ENCODE data around the gene TMEM145.

Gene TMEM145

DNA sequence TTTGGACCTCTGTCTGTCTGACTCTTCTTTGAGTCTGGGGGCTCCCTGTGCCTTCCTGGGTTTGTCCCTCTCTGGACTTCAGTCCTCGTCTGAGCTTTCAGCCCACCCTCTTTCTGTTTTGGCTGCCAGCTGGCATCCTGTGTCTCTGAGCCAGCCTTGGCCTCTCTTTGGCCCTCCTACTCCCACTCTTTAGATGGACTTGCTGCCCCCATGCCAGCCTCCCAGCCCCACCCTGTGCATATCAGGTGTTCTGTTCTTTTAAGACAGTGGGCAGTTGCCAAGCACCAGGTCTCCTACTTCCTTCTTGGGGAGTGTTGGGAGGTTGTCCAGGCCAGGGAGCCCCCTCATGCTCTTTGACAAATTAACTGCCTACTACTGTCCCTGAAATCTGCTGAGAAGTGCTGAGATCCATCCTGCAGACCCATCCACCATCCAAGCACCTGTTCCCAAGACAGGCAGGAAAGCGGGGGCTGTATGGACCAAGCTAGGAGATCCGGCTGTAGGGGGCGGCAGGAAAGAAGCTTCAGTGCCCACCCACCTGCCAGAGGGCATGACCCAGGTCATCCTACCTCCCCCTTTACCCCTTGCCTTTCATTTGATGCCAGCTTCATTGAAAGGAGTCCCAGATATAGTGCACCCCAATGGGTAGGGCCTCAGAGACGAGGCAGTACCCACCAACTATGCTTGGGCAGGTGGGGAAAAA lies 34.5 kb upstream of the TMEM145 start:
- H3K4me3 ChIP-seq (ENCODE audit: low read depth, low read length): no peak overlapping the region
- TF ChIP-seq CTCF (IDR thresholded peaks at IDR 0.05; ENCODE audit: borderline replicate concordance, insufficient read depth, low read depth, low read length): no peak

DNA sequence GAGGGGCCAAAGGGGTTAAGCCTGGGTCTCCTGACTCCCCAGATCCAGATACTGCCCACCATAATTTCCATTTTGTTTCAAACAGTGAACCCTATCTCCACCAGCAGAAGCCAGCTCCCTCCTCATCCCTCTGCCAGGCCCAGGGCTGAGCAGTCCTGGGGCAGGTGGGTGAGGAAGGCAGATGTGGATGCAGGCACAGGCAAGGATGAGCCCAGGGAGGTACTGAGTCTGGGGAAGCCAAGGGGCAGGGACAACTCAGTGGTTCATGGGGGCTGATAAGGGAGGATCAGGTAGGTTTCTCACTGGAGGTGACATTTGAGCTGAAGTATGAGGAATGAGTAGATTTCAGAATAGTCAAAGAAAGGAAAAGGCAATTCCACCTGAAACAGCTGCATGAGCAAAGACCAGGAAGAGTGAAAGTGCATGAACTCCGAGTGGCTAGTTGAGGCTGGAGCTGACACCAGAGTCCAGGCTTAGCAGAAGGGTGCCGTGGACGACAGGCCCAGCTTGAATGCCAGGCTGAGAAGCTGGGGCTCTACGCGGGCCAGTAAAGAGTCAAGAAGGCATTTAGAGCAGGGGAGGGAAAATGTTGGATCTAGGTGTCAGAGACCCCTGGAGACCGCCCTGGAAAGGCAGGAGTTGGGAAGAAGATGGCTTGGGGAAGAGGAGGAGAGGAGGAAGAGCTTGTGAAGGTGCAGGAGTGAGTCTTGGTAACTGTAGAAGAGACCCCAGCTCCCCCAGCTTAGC lies 33.8 kb upstream of the TMEM145 start:
- H3K4me3 ChIP-seq (ENCODE audit: low read depth, low read length): peak overlapping the region; percentile 77
- no peak for TF ChIP-seq CTCF (IDR thresholded peaks at IDR 0.05; ENCODE audit: borderline replicate concordance, insufficient read depth, low read depth, low read length)

- H3K4me3 ChIP-seq (ENCODE audit: low read depth, low read length): peak overlapping the region; percentile 77
- TF ChIP-seq CTCF (IDR thresholded peaks at IDR 0.05; ENCODE audit: borderline replicate concordance, insufficient read depth, low read depth, low read length): peak; percentile 86
Measured at GRCh38 chr19:42279902-42280814, 33.0 kb upstream of the TMEM145 start.

- H3K4me3 ChIP-seq (ENCODE audit: low read depth, low read length): peak overlapping the region; percentile 77
- TF ChIP-seq CTCF (IDR thresholded peaks at IDR 0.05; ENCODE audit: borderline replicate concordance, insufficient read depth, low read depth, low read length): no peak
Measured at GRCh38 chr19:42280815-42281145, 32.3 kb upstream of the TMEM145 start.

- peak; percentile 34 for TF ChIP-seq CTCF (IDR thresholded peaks at IDR 0.05; ENCODE audit: borderline replicate concordance, insufficient read depth, low read depth, low read length)
- H3K4me3 ChIP-seq (ENCODE audit: low read depth, low read length): peak overlapping the region; percentile 31
Measured at GRCh38 chr19:42281146-42281826, 31.8 kb upstream of the TMEM145 start.

DNA sequence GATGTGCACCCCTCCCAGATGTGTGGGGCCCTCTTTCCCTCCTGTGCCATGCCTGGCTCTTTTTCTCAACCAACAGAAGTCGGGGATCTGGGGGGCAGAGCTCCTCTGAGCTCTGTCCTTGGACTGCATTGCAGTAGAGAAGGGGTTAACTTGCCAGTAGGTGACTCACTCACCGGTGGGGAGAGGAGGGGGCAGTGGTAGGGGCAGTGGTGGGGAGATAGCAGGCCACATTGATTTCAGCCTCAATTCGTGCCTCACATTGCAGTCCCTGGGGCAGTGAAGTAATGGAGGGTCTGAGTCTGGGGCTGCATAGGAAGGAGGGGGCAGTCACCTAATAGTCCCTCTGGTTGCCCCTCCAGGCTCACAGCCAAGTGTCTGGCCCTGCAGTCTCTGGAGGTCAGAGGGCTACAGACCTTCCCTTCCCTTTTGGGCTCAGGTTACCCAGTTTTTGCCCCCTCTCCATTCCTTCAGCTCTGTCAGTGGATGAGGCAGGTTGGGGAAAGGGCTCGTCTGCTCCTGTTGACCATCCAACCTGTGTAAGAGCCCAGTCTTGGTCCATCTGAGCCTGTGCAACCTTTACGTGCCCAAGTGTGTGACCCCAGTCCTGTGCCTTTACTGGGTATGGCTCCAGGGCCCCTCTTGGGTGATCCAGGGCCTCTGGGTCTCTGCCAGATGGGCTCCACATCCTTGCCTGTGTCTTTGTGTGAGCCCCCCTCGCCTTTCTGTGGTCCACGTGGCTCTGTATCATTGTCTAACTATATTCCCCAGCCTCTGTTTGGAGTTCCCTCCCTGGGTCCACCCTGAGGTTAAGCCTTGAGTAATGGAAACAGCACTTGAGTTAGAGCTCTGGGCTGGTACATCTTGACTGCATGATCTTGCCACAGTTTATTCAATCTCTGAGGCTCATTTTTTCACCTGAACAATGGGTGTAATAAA lies 31.0 kb upstream of the TMEM145 start:
- TF ChIP-seq CTCF (IDR thresholded peaks at IDR 0.05; ENCODE audit: borderline replicate concordance, insufficient read depth, low read depth, low read length): no peak
- H3K4me3 ChIP-seq (ENCODE audit: low read depth, low read length): no peak overlapping the region

Measured in GM12875 (cell line).